Activated CD4-positive, alpha-beta T cell treated with anti-CD3 and anti-CD28 coated beads, Interleukin-2, amount 50 U/mL, for 4 hours (primary cell): ENCODE measurements around the gene GCN1.
"Not testable (repeated sequence)": the region's sequence is repeated elsewhere in the genome, so short reads cannot be mapped to it uniquely, and the experiment has no call there.

Source experiments
- DNase-seq, 2 experiments: peaks; one replicate each; pipeline ENCODE4 v3.0.0-alpha.2; 2020

Gene GCN1, protein sequence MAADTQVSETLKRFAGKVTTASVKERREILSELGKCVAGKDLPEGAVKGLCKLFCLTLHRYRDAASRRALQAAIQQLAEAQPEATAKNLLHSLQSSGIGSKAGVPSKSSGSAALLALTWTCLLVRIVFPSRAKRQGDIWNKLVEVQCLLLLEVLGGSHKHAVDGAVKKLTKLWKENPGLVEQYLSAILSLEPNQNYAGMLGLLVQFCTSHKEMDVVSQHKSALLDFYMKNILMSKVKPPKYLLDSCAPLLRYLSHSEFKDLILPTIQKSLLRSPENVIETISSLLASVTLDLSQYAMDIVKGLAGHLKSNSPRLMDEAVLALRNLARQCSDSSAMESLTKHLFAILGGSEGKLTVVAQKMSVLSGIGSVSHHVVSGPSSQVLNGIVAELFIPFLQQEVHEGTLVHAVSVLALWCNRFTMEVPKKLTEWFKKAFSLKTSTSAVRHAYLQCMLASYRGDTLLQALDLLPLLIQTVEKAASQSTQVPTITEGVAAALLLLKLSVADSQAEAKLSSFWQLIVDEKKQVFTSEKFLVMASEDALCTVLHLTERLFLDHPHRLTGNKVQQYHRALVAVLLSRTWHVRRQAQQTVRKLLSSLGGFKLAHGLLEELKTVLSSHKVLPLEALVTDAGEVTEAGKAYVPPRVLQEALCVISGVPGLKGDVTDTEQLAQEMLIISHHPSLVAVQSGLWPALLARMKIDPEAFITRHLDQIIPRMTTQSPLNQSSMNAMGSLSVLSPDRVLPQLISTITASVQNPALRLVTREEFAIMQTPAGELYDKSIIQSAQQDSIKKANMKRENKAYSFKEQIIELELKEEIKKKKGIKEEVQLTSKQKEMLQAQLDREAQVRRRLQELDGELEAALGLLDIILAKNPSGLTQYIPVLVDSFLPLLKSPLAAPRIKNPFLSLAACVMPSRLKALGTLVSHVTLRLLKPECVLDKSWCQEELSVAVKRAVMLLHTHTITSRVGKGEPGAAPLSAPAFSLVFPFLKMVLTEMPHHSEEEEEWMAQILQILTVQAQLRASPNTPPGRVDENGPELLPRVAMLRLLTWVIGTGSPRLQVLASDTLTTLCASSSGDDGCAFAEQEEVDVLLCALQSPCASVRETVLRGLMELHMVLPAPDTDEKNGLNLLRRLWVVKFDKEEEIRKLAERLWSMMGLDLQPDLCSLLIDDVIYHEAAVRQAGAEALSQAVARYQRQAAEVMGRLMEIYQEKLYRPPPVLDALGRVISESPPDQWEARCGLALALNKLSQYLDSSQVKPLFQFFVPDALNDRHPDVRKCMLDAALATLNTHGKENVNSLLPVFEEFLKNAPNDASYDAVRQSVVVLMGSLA (N-terminal part only)

DNA sequence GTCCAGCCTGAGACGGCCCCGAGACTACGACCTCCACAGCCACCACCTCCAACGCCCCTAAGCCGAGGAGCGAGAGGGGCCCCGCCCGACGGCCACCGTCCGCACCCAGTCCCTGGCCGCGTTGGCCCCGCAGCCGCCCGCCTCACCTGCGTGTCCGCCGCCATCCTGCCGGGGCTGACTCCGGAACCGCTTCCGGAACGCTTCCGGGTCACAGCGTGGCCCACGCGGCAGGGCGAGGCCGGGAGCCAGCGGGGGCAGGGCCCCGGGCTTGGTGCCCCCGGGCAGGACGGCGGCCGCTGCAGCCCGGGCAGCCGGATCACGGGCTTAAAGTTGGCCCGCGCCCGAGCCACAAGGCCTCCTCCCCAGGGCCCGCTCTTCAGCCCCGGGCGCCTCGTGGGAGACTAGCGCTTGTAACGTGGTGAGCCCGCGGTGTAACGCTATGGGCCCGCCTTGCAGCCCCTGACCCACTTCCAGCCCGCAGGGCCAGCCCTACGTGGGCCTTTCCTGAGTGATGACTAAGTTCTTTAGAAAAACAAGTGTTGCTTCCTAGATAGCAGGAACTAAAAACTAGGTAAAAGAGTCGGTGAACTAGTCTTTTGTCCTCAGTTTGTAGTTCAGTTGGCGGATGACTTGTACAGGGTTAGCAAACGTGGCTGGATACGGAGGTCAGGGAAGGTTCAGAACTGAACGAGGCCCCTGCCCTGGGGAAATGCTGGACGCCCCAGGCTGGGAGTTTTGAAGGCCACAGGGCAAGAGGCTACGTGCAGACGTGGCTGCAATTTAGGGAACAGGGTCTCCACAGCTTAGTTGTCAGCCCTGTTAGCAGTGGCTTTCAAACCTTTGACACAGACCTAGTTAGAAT lies at the start of gene GCN1:
GCN1 (minus strand) TSS at position 182 of the 862 bp plus-strand sequence; CDS start at position 164, 18 bp downstream.
- DNase-seq = peak; percentile 83 to 84

DNA sequence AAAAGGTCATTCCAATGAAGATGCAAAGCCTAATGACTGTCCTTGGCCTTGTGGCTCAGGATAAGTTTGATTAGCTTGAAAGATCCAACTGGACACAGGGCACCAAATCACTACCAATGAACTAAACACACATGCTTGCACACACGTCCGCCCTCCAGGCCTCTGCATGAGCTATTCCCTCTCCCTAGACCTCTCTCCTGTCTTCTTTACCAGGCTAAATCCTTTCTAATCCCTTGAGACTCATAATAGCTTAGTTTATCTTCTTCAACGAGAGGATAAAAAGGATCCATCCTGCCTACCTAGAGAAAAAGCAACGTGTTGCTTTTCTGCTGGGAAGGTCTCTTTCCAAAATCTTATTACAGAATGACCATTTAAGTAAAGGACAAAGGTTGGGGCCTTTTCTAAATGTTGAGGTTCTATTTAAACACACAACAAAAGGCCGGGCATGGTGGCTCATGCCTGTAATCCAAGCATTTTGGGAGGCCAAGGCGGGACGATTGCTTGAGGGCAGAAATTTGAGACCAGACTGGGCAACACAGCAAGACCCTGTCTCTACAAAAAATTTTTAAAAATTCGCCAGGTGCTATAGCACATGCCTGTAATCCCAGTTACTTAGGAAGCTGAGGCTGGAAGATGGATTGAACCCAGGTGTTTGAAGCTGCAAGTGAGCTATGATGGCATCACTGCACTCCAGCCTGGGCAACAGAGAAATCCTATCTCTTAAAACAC lies 48.6 kb upstream of the GCN1 start:
- DNase-seq = no peak

DNA sequence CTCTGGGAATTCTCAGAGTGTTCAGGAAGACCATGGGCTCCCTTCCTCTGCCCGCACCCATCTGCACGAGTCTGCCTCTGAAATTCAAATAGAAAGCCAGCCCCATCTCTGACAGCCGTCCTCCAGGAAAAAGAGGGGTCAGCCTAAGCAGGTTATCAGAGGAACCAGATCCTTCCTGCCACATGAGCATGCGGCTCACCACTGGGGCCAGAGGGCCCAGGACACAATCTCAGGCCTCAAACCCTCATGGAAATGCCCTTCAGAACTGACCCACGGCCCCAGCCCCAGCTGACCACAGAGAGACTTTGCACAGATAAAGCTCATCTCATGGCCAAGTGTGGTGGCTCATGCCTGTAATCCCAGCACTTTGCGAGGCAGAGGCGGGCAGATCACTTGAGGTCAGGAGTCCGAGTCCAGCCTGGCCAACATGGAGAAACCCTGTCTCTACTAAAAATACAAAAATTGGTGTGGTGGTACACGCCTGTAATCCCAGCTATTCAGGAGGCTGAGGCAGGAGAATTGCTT lies 47.8 kb upstream of the GCN1 start:
- no peak for DNase-seq

DNA sequence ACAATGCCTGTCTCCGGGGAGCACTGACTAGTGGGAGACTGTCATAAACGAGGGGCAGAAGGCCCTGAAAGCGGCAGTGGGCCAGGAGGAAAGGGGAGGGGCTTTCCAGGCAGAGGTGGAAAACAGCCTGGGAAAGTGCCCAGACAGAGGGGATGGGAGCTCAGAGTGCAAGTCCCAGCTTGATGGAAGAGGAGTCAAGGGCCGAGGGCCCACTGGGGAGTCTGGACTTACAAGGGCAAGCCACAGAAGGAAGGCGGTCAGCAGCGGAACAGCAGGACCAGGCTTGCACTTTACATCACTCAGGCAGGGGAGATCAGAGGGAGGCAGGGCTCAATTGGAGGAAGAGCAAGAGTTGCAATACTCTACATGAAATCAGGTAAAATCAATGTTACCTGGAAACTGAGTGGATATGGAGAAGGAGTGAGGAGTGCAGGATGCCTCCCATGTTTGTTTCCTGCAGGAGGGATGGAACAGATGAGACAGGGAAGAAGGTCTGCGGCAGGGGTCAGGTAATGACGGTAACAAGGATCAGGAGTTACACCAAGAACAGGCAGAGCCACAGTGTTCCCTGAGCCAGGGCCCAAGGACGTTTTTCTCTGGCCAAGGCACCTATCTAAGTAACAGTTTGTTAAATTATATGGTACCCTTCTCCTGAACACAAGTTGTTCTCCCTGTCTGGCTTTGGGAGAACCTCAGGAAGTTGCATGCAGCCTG lies 47.2 kb upstream of the GCN1 start:
- no peak for DNase-seq

DNA sequence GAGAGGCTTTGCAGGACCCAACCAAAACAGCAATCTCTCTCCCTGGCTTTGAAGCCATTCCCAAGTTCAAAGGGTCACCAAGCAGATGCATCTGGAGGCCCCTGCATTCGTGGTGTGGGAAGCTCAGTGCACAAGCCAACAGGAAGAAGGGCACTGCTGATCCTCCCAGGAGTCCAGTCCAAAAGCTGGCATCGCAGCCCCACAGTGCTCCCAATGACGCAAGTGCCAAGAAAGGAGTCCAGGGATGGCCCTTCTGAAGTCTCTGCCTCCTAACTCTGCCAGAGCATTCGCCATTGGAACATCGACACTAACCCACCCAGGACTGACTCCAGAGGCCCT lies 45.9 kb upstream of the GCN1 start:
- no peak for DNase-seq

DNA sequence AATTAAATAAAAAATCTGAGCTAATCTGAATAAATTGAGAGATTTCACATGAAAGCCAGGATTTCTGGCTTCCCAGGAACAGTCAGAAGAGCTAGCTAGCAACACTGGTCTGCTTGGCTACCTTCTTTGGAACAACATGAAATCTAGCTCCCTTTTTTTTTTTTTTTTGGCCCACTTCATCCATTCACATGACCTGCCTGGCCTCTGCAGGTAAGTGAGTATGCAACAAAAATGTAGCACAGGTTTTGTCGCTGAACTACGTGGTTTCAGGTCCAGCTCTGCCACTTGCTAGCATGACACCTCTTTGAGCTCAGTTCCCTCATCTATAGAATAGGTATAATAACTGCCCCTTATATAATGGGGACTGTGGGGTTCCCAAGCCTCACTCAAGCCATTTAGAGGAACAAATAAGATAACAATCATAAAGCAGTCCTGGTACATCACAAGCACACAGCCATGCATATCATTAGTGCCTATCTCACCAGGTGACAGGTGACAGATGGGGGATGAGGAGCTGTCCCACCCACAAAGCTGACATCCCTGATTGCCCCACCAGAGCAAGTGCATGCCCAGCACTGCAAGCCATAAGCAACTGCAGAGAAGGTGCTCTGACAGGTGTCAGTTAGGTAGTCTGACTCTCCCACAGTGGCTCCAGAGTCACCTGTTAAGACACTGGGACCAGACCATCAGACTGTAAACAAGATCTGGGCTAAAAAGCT lies 45.4 kb upstream of the GCN1 start:
- no peak for DNase-seq

DNA sequence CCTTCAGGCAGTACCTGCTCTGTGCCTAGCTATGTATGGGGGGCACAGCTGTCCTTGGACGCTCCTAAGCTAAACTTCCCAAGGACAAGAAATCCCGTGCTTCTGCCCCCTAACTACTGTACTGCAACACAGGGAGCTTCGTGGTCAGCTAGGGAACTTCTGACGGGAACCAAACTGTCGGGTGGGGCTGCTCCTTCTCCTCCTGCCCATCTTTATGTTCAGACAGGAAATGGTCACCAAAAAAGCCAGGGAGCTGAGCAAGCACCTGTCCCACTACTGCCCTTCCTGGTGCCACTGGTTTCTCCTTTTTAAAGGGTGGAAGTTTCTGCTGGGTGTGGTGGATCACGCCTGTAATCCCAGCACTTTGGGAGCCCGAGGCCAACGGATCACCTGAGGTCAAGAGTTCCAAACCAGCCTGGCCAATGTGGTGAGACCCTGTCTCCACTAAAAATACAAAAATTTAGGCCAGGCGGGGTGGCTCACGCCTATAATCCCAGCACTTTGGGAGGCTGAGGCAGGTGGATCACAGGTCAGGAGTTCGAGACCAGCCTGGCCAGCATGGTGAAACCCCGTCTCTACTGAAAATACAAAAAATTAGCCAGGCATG lies 44.4 kb upstream of the GCN1 start:
- no peak for DNase-seq

DNA sequence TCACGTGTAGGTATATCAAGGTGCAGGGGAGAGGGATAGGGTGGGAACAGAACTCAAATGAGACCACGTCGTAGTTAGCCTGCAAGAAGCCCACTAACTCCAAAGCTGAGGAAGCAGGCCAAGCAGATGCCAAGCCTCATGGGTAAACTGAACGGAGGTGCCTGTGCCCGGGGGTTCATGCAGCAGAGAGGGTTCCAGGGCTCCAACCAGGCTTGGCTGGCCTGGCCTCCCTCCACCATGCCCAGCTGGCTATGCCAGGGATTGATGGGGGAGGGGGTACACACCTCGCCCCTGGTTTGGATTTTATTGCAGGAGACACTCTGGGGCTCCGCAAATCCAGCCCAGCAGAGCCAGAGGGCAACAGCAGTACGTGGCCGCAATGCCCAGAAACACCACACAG lies 43.7 kb upstream of the GCN1 start:
- DNase-seq = no peak

DNA sequence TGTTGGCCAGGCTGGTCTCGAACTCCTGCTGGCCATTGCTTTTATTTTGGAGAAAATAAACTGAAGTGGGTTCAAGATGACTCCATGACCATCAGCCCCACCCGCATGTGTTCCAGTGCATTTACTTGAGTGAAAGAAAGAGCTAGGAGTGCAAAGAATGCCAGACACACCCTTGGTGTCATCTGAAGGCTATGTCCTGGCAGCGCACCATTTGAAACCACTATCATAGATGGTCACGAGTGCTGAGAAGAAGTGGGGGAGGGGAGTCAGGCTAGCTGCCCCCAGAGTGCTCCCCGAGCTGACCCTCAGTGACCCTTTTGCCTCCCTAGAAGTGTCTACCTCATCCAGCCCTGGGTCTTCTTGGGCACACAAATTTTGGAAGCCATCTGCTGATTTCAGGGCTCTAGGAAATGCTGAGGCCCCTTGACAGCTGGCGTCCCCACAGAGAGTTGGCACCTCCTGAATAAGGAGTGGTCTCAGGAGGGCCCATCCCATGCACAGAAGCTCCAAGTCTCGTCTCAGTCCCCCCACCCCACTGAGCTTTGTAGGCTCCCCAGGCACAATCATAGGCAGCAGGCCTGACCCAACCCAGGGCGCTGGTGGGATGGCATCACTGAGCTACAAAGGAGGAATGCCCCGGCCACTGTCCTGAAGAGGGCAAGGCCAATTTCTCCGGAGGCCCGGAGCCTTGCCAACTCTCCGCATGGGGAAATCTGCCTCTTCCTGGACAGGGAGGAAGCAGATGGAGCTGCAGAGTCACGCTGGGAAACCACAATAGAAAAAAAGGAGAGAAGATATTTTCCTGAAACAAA lies 43.1 kb upstream of the GCN1 start:
- no peak for DNase-seq

DNA sequence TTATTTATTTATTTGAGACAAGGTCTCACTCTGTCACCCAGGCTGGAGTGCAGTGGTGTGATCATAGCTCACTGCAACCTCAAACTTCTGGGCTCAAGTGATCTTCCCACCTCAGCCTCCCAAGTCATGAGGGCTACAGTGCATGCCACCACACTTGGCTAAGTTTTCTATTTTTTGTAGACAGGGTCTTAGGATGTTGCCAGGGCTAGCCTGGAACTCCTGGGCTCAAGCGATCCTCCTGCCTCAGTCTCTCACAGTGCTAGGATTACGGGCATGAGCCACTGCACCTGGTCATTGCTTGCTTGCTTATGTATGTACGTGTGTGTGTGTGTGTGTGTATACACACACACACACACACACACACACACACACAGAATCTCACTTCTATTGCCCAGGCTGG lies 42.3 kb upstream of the GCN1 start:
- DNase-seq = not testable (repeated sequence)

DNA sequence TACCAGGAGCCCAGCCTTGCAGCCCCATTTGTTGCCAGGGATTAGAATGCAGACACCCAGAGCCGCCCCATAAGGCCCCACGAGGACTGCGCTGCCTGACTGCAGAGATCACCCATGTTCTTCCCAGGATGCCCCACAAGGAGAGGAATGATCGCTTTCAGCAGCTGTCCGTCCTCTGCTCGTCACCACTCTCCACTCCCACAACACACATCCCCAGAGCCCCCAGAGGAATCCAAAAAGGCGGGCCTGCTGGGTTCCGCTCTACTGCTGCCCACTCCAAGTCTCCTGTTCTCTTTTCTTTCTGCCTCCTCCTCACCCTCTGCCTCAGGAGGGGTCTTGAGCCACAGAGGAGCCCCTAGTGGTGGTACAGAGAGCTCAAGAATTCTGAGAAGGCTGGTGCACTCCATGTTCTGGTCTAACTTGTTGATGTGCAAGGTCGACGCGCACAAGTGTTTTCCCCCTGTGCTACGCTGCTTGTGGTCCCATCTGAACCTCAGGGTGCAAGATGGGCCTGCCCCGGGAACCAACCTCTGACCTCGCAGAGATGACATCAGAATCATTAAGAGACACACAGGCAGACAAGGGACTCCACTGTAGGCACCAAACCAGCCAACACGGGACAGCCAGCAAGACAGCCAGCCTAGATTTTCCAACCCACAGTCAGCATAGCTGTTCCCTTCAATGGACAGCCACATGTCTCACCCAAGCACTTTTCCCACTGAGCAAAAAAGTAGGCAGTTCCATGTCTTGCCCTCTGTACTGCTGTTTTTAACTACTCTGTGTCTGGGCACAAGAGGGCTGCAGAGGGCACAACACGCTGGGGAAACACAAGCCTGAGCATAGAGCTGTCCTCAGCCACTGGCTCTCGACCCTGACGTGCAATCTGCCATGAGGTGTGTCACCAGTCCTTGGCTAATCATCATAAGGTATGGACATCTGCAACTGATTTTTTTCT lies 41.1 kb upstream of the GCN1 start:
- no peak for DNase-seq

DNA sequence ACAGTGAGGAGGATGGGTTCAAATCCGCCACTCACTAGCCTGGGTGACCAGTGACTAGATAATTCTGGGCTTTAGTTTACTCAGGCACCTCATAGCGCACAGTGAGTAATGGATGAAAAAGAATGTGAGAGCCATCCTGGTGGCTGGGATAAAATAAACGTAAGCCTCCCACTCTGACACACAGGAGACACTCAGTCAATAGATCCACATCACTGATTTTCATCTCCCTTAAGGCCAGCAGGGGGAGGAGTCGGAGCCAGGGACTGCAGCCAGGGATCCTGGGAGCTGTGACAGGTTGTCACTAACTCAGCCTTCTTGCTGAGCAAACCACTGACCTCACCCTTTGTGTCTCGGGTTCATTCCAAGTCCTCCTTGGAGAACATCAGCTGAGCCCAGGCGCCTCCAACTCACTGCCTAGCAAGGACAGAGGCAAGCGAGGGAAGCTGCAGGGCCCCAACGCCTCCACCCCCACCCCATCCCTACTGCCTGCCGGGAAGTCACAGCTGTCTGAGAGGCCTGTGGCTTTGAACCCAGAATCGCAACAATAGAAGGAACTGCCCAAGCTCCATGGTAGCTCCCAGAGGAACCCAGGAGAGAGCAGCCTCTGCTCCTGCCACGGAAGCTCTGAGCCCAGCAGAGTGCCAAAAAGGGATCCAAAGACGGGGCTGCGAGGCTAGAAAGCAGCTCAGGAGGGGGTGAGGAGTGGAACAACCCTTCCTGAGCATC lies 40.3 kb upstream of the GCN1 start:
- DNase-seq = no peak

DNA sequence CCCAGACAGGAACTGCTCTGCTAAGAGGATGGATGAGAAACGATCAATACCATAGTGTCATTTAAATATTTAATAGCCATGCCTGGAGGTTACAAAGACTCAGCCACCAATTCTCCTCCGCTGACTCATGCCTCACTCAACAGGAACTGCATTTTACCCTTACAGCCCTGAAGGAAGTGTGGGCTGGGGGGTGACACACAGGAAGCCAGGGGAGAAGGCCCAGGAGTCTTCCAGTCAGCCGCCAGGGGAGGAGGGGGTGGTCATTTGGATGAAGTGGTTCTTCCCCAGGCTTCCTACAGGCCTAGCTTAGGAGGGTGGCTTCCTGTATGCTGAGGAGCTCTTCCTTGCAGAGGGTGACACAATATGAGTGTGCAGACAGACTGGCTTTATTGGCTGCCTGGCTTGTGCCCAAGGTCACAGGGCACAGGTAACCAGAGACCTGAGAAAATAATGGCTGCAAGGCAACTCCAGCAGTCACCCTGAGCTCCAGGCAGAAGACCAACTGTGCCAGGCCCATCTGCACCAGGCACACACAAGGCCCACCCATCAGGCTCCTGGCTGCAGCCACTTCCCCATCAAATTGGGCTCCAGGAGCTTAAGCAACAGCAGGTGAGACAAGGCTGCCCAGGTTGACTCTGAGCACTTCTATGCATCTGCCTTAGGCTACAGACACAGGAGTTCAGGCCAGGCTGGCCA lies 36.9 kb upstream of the GCN1 start:
- peak; percentile 76 to 82 for DNase-seq

DNA sequence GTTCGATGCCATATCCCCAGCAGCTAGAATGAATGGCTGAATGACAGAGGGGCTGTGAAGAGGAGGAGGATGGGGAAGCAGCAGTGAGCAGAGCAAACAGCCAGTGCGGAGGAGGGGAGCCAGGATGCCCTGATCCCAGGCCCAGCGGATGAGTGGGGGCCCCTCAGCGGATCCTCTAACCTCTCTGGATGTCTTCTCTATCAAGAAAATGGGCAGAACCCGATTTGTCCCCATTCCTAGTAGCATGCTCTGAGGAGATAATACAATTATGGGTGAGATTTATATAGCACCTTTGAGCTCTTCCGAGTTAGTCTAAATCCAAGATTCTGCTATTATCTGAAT lies 36.4 kb upstream of the GCN1 start:
- no peak for DNase-seq

DNA sequence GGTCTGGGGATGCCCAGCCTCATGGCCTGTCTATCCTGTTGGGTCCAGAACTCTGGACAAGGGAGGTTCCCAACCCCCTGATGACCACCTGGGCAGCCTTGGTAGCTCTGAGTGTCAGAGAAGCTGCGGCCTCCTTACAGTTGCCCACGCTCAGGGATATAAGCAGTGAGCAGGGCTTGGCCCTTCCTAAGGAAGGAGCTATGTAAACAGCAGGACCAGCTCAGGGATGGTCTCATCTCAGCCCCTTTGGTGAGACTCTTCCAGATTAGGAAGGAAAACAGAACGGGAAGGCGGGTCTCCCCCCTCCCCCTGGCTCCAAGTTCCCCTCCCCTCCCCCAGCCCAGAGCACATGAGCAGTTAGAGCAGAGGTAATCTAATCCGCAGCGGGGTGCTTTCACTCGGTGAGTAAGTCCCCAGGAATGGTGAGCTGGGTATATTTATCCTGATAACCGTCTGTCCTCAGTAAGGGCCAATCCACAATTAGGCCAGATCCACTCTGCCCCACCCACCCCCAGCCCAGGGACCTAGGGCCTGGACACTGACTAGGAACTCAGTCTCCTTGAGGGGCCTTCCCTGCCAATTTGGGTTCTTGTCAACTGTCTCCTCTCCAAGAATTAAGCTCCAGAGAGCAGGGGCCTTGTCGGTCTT lies 35.9 kb upstream of the GCN1 start:
- DNase-seq = no peak
